ENCODE data around the gene CYP1A2.

GRCh38 chr15:74709892-74710291 is 38.8 kb upstream of the CYP1A2 start:
- TF ChIP-seq CTCF (conservative IDR thresholded peaks at IDR 0.05 in 1 of 2, IDR thresholded peaks at IDR 0.05 in 1 of 2; ENCODE audit: extremely low read depth in 1 of 2, insufficient read depth in 1 of 2, low read depth in 1 of 2, low read length in 2 of 2) = no peak
- no peak for TF ChIP-seq EZH2 (IDR thresholded peaks at IDR 0.05; ENCODE audit: borderline replicate concordance, low read length)

Data from mammary epithelial cell (primary cell).